Tibial nerve (tissue), 3 donors: Measurements from ENCODE around the gene NGRN.

Experiments
- CTCF ChIP-seq, 5 experiments: fragments of 200-600 bp in 3 of 5; fragments of 450-650 bp in 2 of 5; sonication (generic) in 3 of 5; IDR thresholded peaks; one replicate each; pipeline ENCODE4 v1.5.1; 2016 to 2019; ENCODE audit warnings: antibody characterized with exemption in 5 of 5, mild to moderate bottlenecking in 3 of 5, moderate library complexity in 2 of 5
- POLR2A ChIP-seq, 2 donors: fragments of 450-650 bp; IDR thresholded peaks; one replicate each; pipeline ENCODE4 v1.6.1; 2017; ENCODE audit warnings: antibody characterized with exemption in 2 of 2, mild to moderate bottlenecking in 2 of 2, moderate library complexity in 2 of 2

- TF ChIP-seq CTCF (IDR thresholded peaks at IDR 0.05): no peak
- no peak for TF ChIP-seq POLR2A (IDR thresholded peaks at IDR 0.05)
Measured at GRCh38 chr15:90294159-90294558, 28.7 kb downstream of the NGRN start.
